ENCODE results near the gene SMOC1. TPM values are rescaled to one million over a fixed set of nuclear protein-coding genes. Genes with fewer than 3 reads are reported as not detected.
A peak's percentile ranks its signal among the peaks of the same experiment; 100 is the strongest.

Gene SMOC1
- total and polyA plus RNA-seq, 2 of the 8 experiments (the other 6 are each of a cell fraction or from before 2014, with no cell fraction given) = 1.6 to 2.4 TPM

GRCh38 chr14:69877492-69877891 lies 1.7 kb upstream of the SMOC1 start:
- 55% methylated on average over 2 of the region's 2 CpGs; no CpG with 5 or more reads in 1 of the 2 experiments for WGBS, 2 experiments (ENCODE audit: extremely low coverage in 1 of 2, insufficient coverage in 1 of 2, insufficient read length in 1 of 2, insufficient replicate concordance in 2 of 2, low coverage in 1 of 2, low lambda C conversion rate in 2 of 2, missing lambda C conversion rate in 1 of 2)
- Histone ChIP-seq H2BK20ac (ENCODE audit: low read length) (no peak overlapping the region), H2BK15ac (ENCODE audit: low read length) (no peak overlapping the region), H4K91ac (replicated peaks; ENCODE audit: insufficient read length, low read length) (no peak overlapping the region), H3K23me2 (ENCODE audit: low read depth, low read length) (peaks cover 6% of the 10 kb centered on the region), H2BK120ac (replicated peaks; ENCODE audit: low read depth, low read length) (no peak overlapping the region), H2BK12ac (ENCODE audit: low read depth, low read length) (no peak overlapping the region), H2AFZ (ENCODE audit: low read length) (no peak overlapping the region), H3K4ac (replicated peaks; ENCODE audit: insufficient read length, low read depth, low read length) (no peak overlapping the region), H4K8ac (ENCODE audit: extremely low read depth, insufficient read depth, low read length) (no peak overlapping the region), H2AK5ac (ENCODE audit: low read depth, low read length) (no peak overlapping the region), H3K18ac (ENCODE audit: extremely low read depth, low read length) (no peak overlapping the region; the same call in 1 of the 2 replicates), H3K27ac (ENCODE audit: low read depth, low read length) (no peak overlapping the region), H3K56ac (replicated peaks; ENCODE audit: insufficient read length, low read depth, low read length) (no peak overlapping the region), H3K36me3 (ENCODE audit: control insufficient read depth in 2 of 4, insufficient read depth in 4 of 4, low read length in 3 of 4) (no peaks in the 10 kb centered on the region), H3K9me3 (ENCODE audit: insufficient read depth in 2 of 2, low read depth in 1 of 2, low read length in 1 of 2) (no peaks in the 10 kb centered on the region), H3K9ac (replicated peaks in 1 of 4; ENCODE audit: extremely low read depth in 1 of 4, low read depth in 3 of 4, low read length in 3 of 4) (no peak overlapping the region), H3K27me3 (replicated peaks in 1 of 4; ENCODE audit: control insufficient read depth in 3 of 4, extremely low read depth in 1 of 4, insufficient read depth in 3 of 4, low read length in 3 of 4) (peaks cover 3 to 26% (median 21%) of the 10 kb centered on the region in 4 experiments; a peak in 6 of 7 replicates), H3K4me1 (replicated peaks in 1 of 4; ENCODE audit: control insufficient read depth in 3 of 4, insufficient read depth in 4 of 4, low read length in 3 of 4) (peaks cover 0 to 6% (median 4%) of the 10 kb centered on the region in 4 experiments; a peak in 3 of 7 replicates), H4K5ac (ENCODE audit: insufficient read length, low read depth, low read length) (no peak overlapping the region), H3K23ac (ENCODE audit: insufficient read length) (no peak overlapping the region), H2BK5ac (ENCODE audit: low read depth, low read length) (no peak overlapping the region), H3K79me2 (ENCODE audit: control insufficient read depth in 1 of 2, insufficient read depth in 2 of 2, low read length in 2 of 2) (no peaks in the 10 kb centered on the region), H3K4me3 (ENCODE audit: extremely low read depth in 1 of 4, insufficient read depth in 2 of 4, low read depth in 3 of 4, low read length in 4 of 4) (no peak overlapping the region), H3K4me2 (ENCODE audit: insufficient read depth in 1 of 2, low read depth in 2 of 2, low read length in 2 of 2) (no peak overlapping the region), H4K20me1 (replicated peaks in 1 of 2; ENCODE audit: control insufficient read depth in 1 of 2, insufficient read depth in 2 of 2, low read length in 2 of 2) (peaks cover 0 to 2% of the 10 kb centered on the region in 2 experiments), H3K79me1 (ENCODE audit: low read depth, low read length) (no peaks in the 10 kb centered on the region), H3K14ac (ENCODE audit: insufficient read length) (no peak overlapping the region)
- FAIRE-seq (no peak), DNase-seq (ENCODE audit: low read depth in 1 of 2, low spot score in 2 of 2) (no peak)
- ChIA-PET POLR2A (ENCODE audit: partially characterized antibody) (no interaction called here), CTCF (ENCODE audit: partially characterized antibody) (interaction anchor here (0.6 to 7.0 kb wide), 40 partner anchors 11 to 439 kb away, joined by 3 to 79 read pairs (median 5); no protein-coding TSS in a partner anchor)
- TF ChIP-seq CTCF (IDR thresholded peaks at IDR 0.05; ENCODE audit: control extremely low read depth in 1 of 3, insufficient read depth in 1 of 3, low read depth in 1 of 3, low read length in 3 of 3) (peak in 2 of 3 experiments; percentile 61 to 63; a peak in 3 of 4 replicates), CBX8 (IDR thresholded peaks at IDR 0.05; ENCODE audit: borderline replicate concordance, low read depth, low read length) (no peak), NANOG (IDR thresholded peaks at IDR 0.05; ENCODE audit: insufficient read depth, low read depth, low read length, poor library complexity, severe bottlenecking) (no peak), RXRA (IDR thresholded peaks at IDR 0.05; ENCODE audit: insufficient read depth, low read depth, low read length) (no peak), SP1 (IDR thresholded peaks at IDR 0.05; ENCODE audit: low read depth, low read length) (no peak), KDM1A (IDR thresholded peaks at IDR 0.05; ENCODE audit: borderline replicate concordance, low read length) (peak; percentile 33; the same call in 1 of the 2 replicates), TAF1 (IDR thresholded peaks at IDR 0.05; ENCODE audit: low read depth, low read length) (no peak), RAD21 (IDR thresholded peaks at IDR 0.05 in 1 of 2, conservative IDR thresholded peaks at IDR 0.05 in 1 of 2; ENCODE audit: low read depth in 2 of 2, low read length in 2 of 2) (peak; percentile 63 to 71), CHD2 (IDR thresholded peaks at IDR 0.05; ENCODE audit: low read length) (no peak), PHF8 (conservative IDR thresholded peaks at IDR 0.05; ENCODE audit: low read depth, low read length) (no peak), SIRT6 (IDR thresholded peaks at IDR 0.05; ENCODE audit: low read length) (no peak)

Measured in H1 (cell line).